Measurements from ENCODE around the gene TRIM8. TPM values are rescaled to one million over a fixed set of nuclear protein-coding genes. Genes with fewer than 3 reads are reported as not detected.
A peak's percentile ranks its signal among the peaks of the same experiment; 100 is the strongest.

The TRIM8 gene
- total and polyA plus RNA-seq, 2 donors (not counting 1 experiment from before 2014, with no cell fraction given), result 44.9 to 74.4 TPM

- H3K36me3 ChIP-seq (replicated peaks in 1 of 2; ENCODE audit: control extremely low read depth in 1 of 2, control insufficient read depth in 1 of 2, extremely low read depth in 1 of 2, insufficient read depth in 2 of 2, low read length in 1 of 2), result peaks cover 0 to 3% of the 10 kb centered on the region in 2 experiments
- H3K4me1 Mint-ChIP-seq, result peaks cover 12% of the 10 kb centered on the region
- H3K9me3 Mint-ChIP-seq (ENCODE audit: insufficient read depth), result no peaks in the 10 kb centered on the region
- intact Hi-C loops (cut with micrococcal nuclease), result no loop called here
- peak overlapping the region; percentile 83 for H3K27ac Mint-ChIP-seq
- peak overlapping the region; percentile 41 to 54 for H3K27ac ChIP-seq (ENCODE audit: low read length in 2 of 2)
- TF ChIP-seq, protein P1, sequence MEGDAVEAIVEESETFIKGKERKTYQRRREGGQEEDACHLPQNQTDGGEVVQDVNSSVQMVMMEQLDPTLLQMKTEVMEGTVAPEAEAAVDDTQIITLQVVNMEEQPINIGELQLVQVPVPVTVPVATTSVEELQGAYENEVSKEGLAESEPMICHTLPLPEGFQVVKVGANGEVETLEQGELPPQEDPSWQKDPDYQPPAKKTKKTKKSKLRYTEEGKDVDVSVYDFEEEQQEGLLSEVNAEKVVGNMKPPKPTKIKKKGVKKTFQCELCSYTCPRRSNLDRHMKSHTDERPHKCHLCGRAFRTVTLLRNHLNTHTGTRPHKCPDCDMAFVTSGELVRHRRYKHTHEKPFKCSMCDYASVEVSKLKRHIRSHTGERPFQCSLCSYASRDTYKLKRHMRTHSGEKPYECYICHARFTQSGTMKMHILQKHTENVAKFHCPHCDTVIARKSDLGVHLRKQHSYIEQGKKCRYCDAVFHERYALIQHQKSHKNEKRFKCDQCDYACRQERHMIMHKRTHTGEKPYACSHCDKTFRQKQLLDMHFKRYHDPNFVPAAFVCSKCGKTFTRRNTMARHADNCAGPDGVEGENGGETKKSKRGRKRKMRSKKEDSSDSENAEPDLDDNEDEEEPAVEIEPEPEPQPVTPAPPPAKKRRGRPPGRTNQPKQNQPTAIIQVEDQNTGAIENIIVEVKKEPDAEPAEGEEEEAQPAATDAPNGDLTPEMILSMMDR (IDR thresholded peaks at IDR 0.05), result no peak
- no peak for TF ChIP-seq EZH2 (IDR thresholded peaks at IDR 0.05; ENCODE audit: borderline replicate concordance, insufficient read depth, low read depth, low read length, poor library complexity, severe bottlenecking)
- ChIA-PET POLR2A (interaction anchor here (1.5 kb wide), 1 partner anchor 10 kb away, joined by 6 read pairs; no protein-coding TSS in a partner anchor), CTCF (no interaction called here)
- H3K9me3 ChIP-seq (ENCODE audit: control extremely low read depth in 1 of 3, control insufficient read depth in 2 of 3, insufficient read depth in 1 of 3, low read length in 2 of 3), result no peaks in the 10 kb centered on the region
- H3K4me3 ChIP-seq (ENCODE audit: control extremely low read depth in 1 of 5, extremely low read depth in 1 of 5, insufficient read depth in 1 of 5, low read depth in 2 of 5, low read length in 4 of 5), result no peak overlapping the region
- H3K79me2 ChIP-seq (ENCODE audit: control insufficient read depth, insufficient read depth, low read length), result no peaks in the 10 kb centered on the region
- DNase-seq (peak; percentile 59), ATAC-seq (ENCODE audit: low read depth) (peak; percentile 67)
- no peaks in the 10 kb centered on the region for H4K20me1 ChIP-seq (ENCODE audit: control insufficient read depth, insufficient read depth, low read length, poor library complexity, severe bottlenecking)
- H3K4me3 Mint-ChIP-seq, result no peak overlapping the region
- peaks cover 10 to 16% of the 10 kb centered on the region in 2 donors for H3K4me1 ChIP-seq (ENCODE audit: control insufficient read depth in 2 of 2, insufficient read depth in 2 of 2, low read length in 2 of 2)
- H3K27me3 ChIP-seq (replicated peaks in 1 of 4; ENCODE audit: control extremely low read depth in 1 of 4, control insufficient read depth in 3 of 4, insufficient read depth in 4 of 4, low read length in 3 of 4), result no peaks in the 10 kb centered on the region
- no peak overlapping the region for H3K9ac ChIP-seq (ENCODE audit: low read length)
- WGBS (ENCODE audit: insufficient coverage), result 33% methylated on average over 1 of the region's 4 CpGs
- peak overlapping the region; percentile 47 for H3K4me2 ChIP-seq (replicated peaks; ENCODE audit: low read depth, low read length, poor library complexity, severe bottlenecking)
- no peaks in the 10 kb centered on the region for H3K27me3 Mint-ChIP-seq
- H2AFZ ChIP-seq (ENCODE audit: insufficient read depth, low read depth, low read length, poor library complexity, severe bottlenecking), result peak overlapping the region; percentile 33
Observed at GRCh38 chr10:102635377-102635776, 8.9 kb upstream of the TRIM8 start.

GRCh38 chr10:102639537-102639936, 4.7 kb upstream of the TRIM8 start:
- Histone ChIP-seq H3K4me3 (ENCODE audit: control extremely low read depth in 1 of 5, extremely low read depth in 1 of 5, insufficient read depth in 1 of 5, low read depth in 2 of 5, low read length in 4 of 5) (no peak overlapping the region), H3K27ac (ENCODE audit: low read length in 2 of 2) (no peak overlapping the region), H4K20me1 (ENCODE audit: control insufficient read depth, insufficient read depth, low read length, poor library complexity, severe bottlenecking) (peaks cover 3% of the 10 kb centered on the region), H3K4me2 (replicated peaks; ENCODE audit: low read depth, low read length, poor library complexity, severe bottlenecking) (no peak overlapping the region), H3K27me3 (replicated peaks in 1 of 4; ENCODE audit: control extremely low read depth in 1 of 4, control insufficient read depth in 3 of 4, insufficient read depth in 4 of 4, low read length in 3 of 4) (no peaks in the 10 kb centered on the region), H3K36me3 (replicated peaks in 1 of 2; ENCODE audit: control extremely low read depth in 1 of 2, control insufficient read depth in 1 of 2, extremely low read depth in 1 of 2, insufficient read depth in 2 of 2, low read length in 1 of 2) (no peaks in the 10 kb centered on the region), H2AFZ (ENCODE audit: insufficient read depth, low read depth, low read length, poor library complexity, severe bottlenecking) (no peak overlapping the region), H3K79me2 (ENCODE audit: control insufficient read depth, insufficient read depth, low read length) (peaks cover 4% of the 10 kb centered on the region), H3K4me1 (ENCODE audit: control insufficient read depth in 2 of 2, insufficient read depth in 2 of 2, low read length in 2 of 2) (peaks cover 10 to 18% of the 10 kb centered on the region in 2 donors), H3K9ac (ENCODE audit: low read length) (no peak overlapping the region), H3K9me3 (ENCODE audit: control extremely low read depth in 1 of 3, control insufficient read depth in 2 of 3, insufficient read depth in 1 of 3, low read length in 2 of 3) (no peaks in the 10 kb centered on the region)
- intact Hi-C loops (cut with micrococcal nuclease), result no loop called here
- ChIA-PET POLR2A (no interaction called here), CTCF (interaction anchor here (1.6 kb wide), 1 partner anchor 39 kb away, joined by 3 read pairs; no protein-coding TSS in a partner anchor)
- DNase-seq, result no peak
- 92% methylated on average over 2 of the region's 2 CpGs for WGBS (ENCODE audit: insufficient coverage)
- no peak for ATAC-seq (ENCODE audit: low read depth)
- no peaks in the 10 kb centered on the region for H3K27me3 Mint-ChIP-seq
- H3K4me1 Mint-ChIP-seq, result peaks cover 18% of the 10 kb centered on the region
- no peak overlapping the region for H3K27ac Mint-ChIP-seq
- H3K4me3 Mint-ChIP-seq, result no peak overlapping the region
- TF ChIP-seq, protein P1 (IDR thresholded peaks at IDR 0.05), result no peak
- no peak for TF ChIP-seq EZH2 (IDR thresholded peaks at IDR 0.05; ENCODE audit: borderline replicate concordance, insufficient read depth, low read depth, low read length, poor library complexity, severe bottlenecking)
- H3K9me3 Mint-ChIP-seq (ENCODE audit: insufficient read depth), result no peaks in the 10 kb centered on the region
